ENCODE data around the gene RAD23A. TPM values are rescaled to one million over a fixed set of nuclear protein-coding genes. Genes with fewer than 3 reads are reported as not detected.
A peak's percentile ranks its signal among the peaks of the same experiment; 100 is the strongest.
"Not testable (repeated sequence)": the region's sequence is repeated elsewhere in the genome, so short reads cannot be mapped to it uniquely, and the experiment has no call there.

Gene RAD23A
- 36.8 and 60.5 TPM in 2 replicates for total RNA-seq

DNA sequence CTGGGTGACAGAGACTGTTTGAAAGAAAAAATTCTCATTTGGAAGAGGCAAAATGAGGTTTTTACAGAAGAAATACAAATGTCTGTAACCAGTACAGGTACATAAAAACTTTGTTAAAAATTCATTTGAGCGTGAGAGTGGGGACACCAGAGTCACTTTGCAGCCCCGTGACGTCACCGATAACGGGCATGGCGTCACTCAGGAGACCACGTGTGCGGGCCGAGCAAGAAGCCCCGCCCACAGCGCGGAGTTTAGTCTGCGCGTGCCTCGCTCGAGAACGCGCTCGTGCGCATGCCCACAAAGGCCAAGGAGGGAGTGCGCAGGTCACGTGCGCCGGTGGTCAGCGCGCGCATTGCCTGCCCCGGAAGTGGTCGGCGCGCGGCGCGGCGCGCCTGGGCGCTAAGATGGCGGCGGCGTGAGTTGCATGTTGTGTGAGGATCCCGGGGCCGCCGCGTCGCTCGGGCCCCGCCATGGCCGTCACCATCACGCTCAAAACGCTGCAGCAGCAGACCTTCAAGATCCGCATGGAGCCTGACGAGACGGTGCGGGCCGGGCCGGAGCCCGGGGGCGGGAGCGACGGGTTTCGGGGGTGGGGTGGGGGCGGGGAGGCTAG lies at the start of gene RAD23A:
TSS of gene RAD23A (plus strand) at position 384 of the 613 bp plus-strand sequence. CDS start at position 471, 87 bp downstream.
- peak; percentile 99 for DNase-seq (ENCODE audit: low read depth in 2 of 2)

DNA sequence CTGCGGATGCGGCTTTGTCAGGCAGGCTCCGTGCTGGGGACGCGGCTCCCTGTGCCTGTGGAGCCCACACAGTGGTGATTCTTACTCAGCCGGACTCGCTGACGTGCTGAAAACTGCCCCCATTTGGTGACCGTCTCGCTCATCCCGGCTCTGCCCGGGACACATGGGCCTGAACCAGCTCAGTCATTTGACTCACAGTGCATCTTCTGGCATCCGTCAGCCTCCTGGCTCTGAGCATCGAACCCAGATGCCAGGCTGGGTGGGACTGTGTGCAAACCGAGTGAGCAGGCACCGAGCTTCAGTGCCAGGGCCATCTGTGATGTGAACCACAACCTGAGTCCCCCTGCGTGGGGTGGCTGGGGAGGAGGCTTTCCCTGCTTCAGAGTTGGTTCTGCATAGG lies 49.2 kb upstream of the RAD23A start:
- DNase-seq (ENCODE audit: low read depth in 2 of 2), result no peak

DNA sequence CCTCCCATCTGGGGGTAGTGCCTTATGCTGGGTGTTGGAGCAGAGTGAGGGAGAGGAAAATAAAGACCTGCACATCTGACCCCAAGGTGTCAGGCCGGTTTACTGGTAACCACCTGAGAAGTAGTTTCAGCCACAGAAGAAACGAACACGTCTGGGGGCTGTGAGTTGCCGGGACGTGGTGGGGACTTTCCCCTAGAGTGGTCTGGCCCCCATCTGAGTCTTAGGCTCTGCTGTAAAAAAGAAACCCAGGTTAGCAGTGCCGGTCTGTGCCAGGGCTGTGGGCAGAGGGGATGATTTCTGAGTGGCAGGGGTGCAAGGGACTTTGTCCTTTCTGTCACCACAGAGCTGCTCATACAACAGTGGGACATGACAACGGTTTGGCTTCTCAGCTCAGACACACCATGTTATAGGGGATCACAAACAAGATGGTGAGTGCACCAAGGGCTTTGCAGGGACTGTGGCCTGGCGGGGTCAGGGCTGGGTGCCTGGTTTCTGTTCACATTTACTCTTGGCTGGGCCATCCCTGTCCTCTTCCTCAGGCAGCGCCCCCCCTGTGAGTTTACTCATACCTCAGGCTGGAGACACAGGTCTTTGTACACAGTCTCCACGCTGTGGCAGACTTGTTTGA lies 45.7 kb upstream of the RAD23A start:
- no peak for DNase-seq (ENCODE audit: low read depth in 2 of 2)

- no peak for DNase-seq (ENCODE audit: low read depth in 2 of 2)
These were observed 38.5 kb upstream of the RAD23A start for GRCh38 chr19:12907166-12907565.

GRCh38 chr19:12912571-12912970 lies 33.1 kb upstream of the RAD23A start:
- DNase-seq (ENCODE audit: low read depth in 2 of 2), result no peak

- DNase-seq (ENCODE audit: low read depth in 2 of 2), result peak; percentile 16 to 66
These were observed 32.6 kb upstream of the RAD23A start for GRCh38 chr19:12913011-12913561.

GRCh38 chr19:12913851-12914690 lies 31.6 kb upstream of the RAD23A start:
- DNase-seq (ENCODE audit: low read depth in 2 of 2), result peak in 1 of 2 donors; percentile 39

DNA sequence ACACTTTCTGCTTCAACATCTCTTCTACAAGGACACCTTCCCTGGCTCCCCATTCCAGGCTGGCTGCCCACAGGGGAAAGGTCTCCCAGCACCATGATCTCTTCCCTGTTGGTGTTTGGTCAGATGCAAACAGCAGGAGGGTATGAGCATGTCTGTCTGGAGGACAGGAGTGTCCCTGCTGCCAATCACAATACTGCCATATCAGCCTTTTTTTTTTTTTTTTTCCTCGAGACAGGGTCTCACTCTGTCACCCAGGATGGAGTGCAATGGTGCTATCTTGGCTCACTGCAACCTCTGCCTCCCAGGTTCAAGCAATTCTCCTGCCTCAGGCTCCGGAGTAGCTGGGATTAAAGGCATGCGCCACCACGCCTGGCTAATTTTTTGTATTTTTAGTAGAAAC lies 29.8 kb upstream of the RAD23A start:
- DNase-seq (ENCODE audit: low read depth in 2 of 2), result not testable (repeated sequence)

- no peak for DNase-seq (ENCODE audit: low read depth in 2 of 2)
These were observed 27.4 kb upstream of the RAD23A start for GRCh38 chr19:12918253-12918652.

GRCh38 chr19:12921047-12921446 lies 24.6 kb upstream of the RAD23A start:
- DNase-seq (ENCODE audit: low read depth in 2 of 2), result no peak

GRCh38 chr19:12922959-12923358 lies 22.7 kb upstream of the RAD23A start:
- DNase-seq (ENCODE audit: low read depth in 2 of 2), result no peak

- no peak for DNase-seq (ENCODE audit: low read depth in 2 of 2)
These were observed 20.9 kb upstream of the RAD23A start for GRCh38 chr19:12924621-12925310.

GRCh38 chr19:12930002-12930645 lies 15.5 kb upstream of the RAD23A start:
- no peak for DNase-seq (ENCODE audit: low read depth in 2 of 2)

DNA sequence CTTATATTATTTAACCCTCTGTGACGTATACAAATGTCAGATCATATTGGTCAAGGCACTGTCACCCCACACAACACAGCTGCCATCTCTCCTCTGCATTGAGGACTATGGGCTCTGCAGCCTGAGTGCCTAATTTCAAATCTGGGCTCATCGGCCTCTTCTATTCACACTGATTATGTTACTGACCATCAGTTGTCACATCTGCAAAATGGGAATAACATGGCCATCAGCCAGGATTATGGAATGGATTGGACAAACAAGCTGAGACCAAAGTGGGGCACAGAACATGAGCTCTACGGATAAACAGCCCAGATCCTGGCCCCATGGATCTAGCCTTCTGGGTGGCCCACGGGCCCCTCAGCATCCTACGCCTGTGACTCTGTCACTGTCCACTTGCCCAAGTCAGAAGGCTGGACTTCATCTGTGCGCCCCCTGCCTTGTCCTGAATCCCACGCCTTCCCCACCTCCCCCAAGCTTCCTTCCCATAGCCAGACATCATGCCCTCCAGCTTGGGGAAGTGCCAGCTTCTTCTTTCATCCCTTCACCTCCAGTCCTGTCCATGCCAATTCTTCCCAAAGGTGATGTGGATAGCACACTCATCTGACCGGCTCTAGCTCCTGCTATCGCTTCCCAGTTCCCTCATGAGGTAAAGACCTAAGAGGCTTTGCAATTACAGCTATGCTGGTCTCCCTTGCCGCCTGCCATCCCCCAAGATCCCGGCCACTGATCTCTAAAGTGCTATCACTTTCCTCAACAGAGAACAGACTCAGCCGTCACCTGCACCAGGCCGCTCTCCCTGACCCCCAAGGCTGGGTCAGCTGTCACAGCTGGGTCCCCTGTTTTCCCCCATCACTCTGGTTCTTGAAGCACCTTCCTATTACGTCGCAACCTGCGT lies 13.0 kb upstream of the RAD23A start:
- no peak for DNase-seq (ENCODE audit: low read depth in 2 of 2)

DNA sequence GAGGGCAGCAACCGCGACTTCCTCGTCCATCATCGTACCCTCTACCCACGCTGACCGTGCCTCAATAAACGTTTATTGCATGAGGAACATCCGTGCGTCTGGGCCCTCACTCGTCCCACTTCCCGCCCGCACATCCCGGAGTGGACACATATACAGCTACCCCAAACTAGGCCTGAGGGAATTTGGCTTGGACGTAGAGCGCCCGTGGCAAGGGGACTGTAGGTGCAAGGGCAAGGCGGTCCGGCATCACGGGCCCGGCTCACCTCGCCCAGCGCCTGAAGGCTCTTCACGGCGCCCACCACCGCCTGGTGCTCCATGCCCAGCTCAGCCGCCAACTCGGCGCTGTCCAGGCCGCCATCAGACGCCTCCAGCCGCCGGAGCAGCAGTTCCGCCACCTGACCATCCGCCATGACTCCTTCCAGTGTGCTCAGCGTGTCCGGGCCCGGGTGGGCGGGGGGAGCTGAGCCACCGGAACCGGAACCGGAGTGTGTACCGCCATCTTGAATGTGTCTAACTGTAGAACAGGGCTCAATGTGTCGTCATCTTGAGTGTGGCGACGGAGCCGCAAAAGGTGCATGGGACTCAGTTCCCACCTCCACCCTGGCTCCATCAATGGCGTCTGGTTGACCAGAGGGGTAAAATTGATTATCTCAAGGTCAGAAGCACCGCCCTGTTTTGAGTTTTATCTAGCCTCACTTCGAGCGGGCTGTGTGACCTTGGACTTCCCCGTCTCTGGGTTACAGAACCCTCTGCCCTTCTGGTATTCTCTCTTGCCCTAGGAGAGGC lies 12.2 kb upstream of the RAD23A start, which contains the start of gene FARSA:
TSS of gene FARSA (minus strand) at position 425 of the 786 bp plus-strand sequence. CDS start at position 410, 15 bp downstream.
- DNase-seq (ENCODE audit: low read depth in 2 of 2), result peak; percentile 91 to 94

DNA sequence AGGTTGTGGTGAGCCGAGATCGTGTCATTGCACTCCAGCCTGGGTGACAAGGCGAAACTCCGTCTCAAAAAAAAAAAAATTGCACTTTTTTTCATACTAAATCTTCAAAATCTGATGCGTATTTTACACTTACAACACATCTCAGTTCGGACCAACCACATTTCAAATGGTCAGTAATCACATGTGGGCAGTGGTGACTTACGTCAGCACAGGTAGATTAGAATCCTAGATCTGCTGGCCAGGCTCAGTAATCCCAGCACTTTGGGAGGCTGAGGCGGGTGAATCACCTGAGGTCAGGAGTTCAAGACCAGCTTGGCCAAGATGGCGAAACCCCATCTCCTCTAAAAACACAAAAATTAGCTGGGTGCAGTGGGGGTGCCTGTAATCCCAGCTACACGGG lies 10.6 kb upstream of the RAD23A start:
- no peak for DNase-seq (ENCODE audit: low read depth in 2 of 2)

DNA sequence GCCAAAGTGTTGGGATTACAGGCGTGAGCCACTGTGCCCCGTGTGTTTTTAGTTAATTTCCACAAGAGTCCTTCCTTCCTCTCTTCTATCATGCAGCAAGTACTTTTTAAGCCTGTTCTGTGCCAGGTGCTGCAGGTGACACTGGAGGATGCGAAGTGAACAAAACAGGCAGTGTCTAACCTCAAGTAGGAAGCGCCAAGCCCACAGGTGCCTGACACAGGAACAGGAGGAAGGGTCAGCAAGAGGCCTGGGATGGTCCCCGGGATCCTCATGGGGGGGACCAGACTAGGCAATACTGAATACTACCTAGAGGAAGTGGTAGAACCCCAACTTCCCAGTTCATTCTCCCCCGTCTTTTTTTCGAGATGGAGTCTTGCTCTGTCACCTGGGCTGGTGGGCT lies 9.1 kb upstream of the RAD23A start:
- no peak for DNase-seq (ENCODE audit: low read depth in 2 of 2)

GRCh38 chr19:12937093-12937926 lies 8.4 kb upstream of the RAD23A start:
- peak; percentile 27 to 59 for DNase-seq (ENCODE audit: low read depth in 2 of 2)
